Astrocyte (in vitro differentiated cells and primary cell): ENCODE data around the gene CRBN. TPM values are rescaled to one million over a fixed set of nuclear protein-coding genes. Genes with fewer than 3 reads are reported as not detected.

Experiments
- DNase-seq: peaks from one replicate; pipeline ENCODE4 v3.0.0-alpha.2; 2010; ENCODE audit warnings: low read depth
- FAIRE-seq: peaks from 2 replicates; lab custom pipeline; 2011; peaks lifted over from hg19 to GRCh38; lab: Jason Lieb, UNC
- H2AFZ ChIP-seq: 2 replicates; pipeline ENCODE4 v1.6.0; 2012; ENCODE audit warnings: low read depth, low read length, inconsistent platforms
- H3K27ac ChIP-seq: 2 replicates; pipeline ENCODE4 v1.5.1; 2011; ENCODE audit warnings: low read depth, low read length, inconsistent platforms
- H3K27me3 ChIP-seq: 2 replicates; pipeline ENCODE4 v1.6.0; 2011; ENCODE audit warnings: low read length, inconsistent platforms; ENCODE audit not compliant: insufficient read depth
- H3K36me3 ChIP-seq: 2 replicates; pipeline ENCODE4 v1.5.1; 2011; ENCODE audit warnings: low read length, inconsistent platforms; ENCODE audit not compliant: insufficient read depth
- H3K4me1 ChIP-seq: 2 replicates; pipeline ENCODE4 v1.5.1; 2011; ENCODE audit warnings: low read length, inconsistent platforms; ENCODE audit not compliant: insufficient read depth
- H3K4me2 ChIP-seq: 2 replicates; pipeline ENCODE4 v1.6.0; 2012; ENCODE audit warnings: low read length, inconsistent platforms
- H3K4me3 ChIP-seq: 2 replicates; pipeline ENCODE4 v1.5.1; 2011; ENCODE audit warnings: low read depth, mild to moderate bottlenecking, low read length, inconsistent platforms; ENCODE audit not compliant: insufficient read depth
- H3K79me2 ChIP-seq: 2 replicates; pipeline ENCODE4 v1.6.0; 2012; ENCODE audit warnings: mild to moderate bottlenecking, low read length, inconsistent platforms; ENCODE audit not compliant: insufficient read depth
- H3K9ac ChIP-seq: 2 replicates; pipeline ENCODE4 v1.6.0; 2012; ENCODE audit warnings: mild to moderate bottlenecking, low read length, inconsistent platforms
- H3K9me3 ChIP-seq: 2 replicates; pipeline ENCODE4 v1.5.1; 2012; ENCODE audit warnings: low read depth, mild to moderate bottlenecking, low read length, inconsistent platforms; ENCODE audit not compliant: insufficient read depth
- H4K20me1 ChIP-seq: 2 replicates; pipeline ENCODE4 v1.6.0; 2012; ENCODE audit warnings: low read length, inconsistent platforms; ENCODE audit not compliant: insufficient read depth
- H3K27ac Mint-ChIP-seq: one replicate; pipeline ENCODE4 v1.8.0; 2021; ENCODE audit warnings: mild to moderate bottlenecking, mixed read lengths; ENCODE audit not compliant: unreplicated experiment
- H3K27me3 Mint-ChIP-seq: one replicate; pipeline ENCODE4 v1.8.0; 2021; ENCODE audit warnings: low read depth, mixed read lengths; ENCODE audit not compliant: unreplicated experiment
- H3K36me3 Mint-ChIP-seq: one replicate; pipeline ENCODE4 v1.8.0; 2021; ENCODE audit warnings: low read depth, mixed read lengths; ENCODE audit not compliant: unreplicated experiment
- H3K4me1 Mint-ChIP-seq: one replicate; pipeline ENCODE4 v1.8.0; 2021; ENCODE audit warnings: low read depth, mixed read lengths; ENCODE audit not compliant: unreplicated experiment
- H3K4me3 Mint-ChIP-seq: one replicate; pipeline ENCODE4 v1.8.0; 2021; ENCODE audit warnings: mild to moderate bottlenecking, moderate library complexity, mixed read lengths; ENCODE audit not compliant: unreplicated experiment
- H3K9me3 Mint-ChIP-seq: one replicate; pipeline ENCODE4 v1.8.0; 2021; ENCODE audit warnings: mild to moderate bottlenecking, mixed read lengths; ENCODE audit not compliant: unreplicated experiment
- CTCF ChIP-seq: IDR thresholded peaks from 2 replicates; pipeline ENCODE4 v1.5.1; 2011; ENCODE audit warnings: low read depth, mild to moderate bottlenecking, inconsistent platforms, low read length, moderate library complexity; ENCODE audit not compliant: insufficient read depth
- EZH2 ChIP-seq: IDR thresholded peaks from 2 replicates; pipeline ENCODE4 v1.6.1; 2012; ENCODE audit warnings: mild to moderate bottlenecking, low read length, inconsistent platforms; ENCODE audit not compliant: insufficient read depth
- total RNA-seq: library from RNA; stranded (reverse); gene quantifications from 2 replicates; pipeline ENCODE4 v1.2.1, GENCODE V29; 2021

The CRBN gene
- total RNA-seq, 1 donor from 2014 or later: 26.1 TPM

GRCh38 chr3:3110749-3111361 is 68.6 kb downstream of the CRBN start:
- Mint-ChIP-seq H3K9me3 (no peaks in the 10 kb centered on the region), H3K27me3 (no peaks in the 10 kb centered on the region), H3K4me3 (no peak overlapping the region), H3K27ac (no peak overlapping the region), H3K4me1 (no peaks in the 10 kb centered on the region), H3K36me3 (no peaks in the 10 kb centered on the region)
- no peak overlapping the region for H3K27ac ChIP-seq
- no peaks in the 10 kb centered on the region for H4K20me1 ChIP-seq
- H3K4me3 ChIP-seq: no peak overlapping the region
- no peaks in the 10 kb centered on the region for H3K36me3 ChIP-seq
- no peaks in the 10 kb centered on the region for H3K27me3 ChIP-seq
- no peaks in the 10 kb centered on the region for H3K9me3 ChIP-seq
- H3K79me2 ChIP-seq: no peaks in the 10 kb centered on the region
- DNase-seq: no peak
- FAIRE-seq: no peak
- no peak overlapping the region for H2AFZ ChIP-seq
- TF ChIP-seq EZH2 (no peak), CTCF (no peak)
- no peaks in the 10 kb centered on the region for H3K4me1 ChIP-seq
- H3K9ac ChIP-seq: no peak overlapping the region
- H3K4me2 ChIP-seq: no peak overlapping the region

DNA sequence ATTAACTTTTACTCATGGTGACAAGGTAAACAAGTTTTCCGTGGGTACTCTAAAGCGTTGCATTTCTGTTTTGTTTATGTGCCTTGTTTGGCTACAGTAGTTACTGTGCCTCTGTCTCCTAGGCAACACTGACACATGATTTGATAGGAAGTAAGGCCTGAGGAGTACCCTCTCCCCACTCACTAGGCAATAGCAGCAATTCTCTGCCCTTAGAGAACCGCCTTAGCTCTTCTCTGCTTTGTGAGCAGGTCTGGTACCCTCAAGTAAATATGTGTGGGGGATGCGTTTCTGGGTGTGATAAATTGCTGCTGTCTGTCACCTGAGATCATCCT is 69.2 kb downstream of the CRBN start, which contains the start of gene IL5RA:
IL5RA (minus strand) TSS at position 76 of the 332 bp plus-strand sequence. CDS start 5,390 bp downstream, outside the sequence.
- Histone ChIP-seq H3K79me2 (no peaks in the 10 kb centered on the region), H3K4me2 (no peak within 1 kb of the TSS), H3K9ac (no peak within 1 kb of the TSS), H2AFZ (no peak within 1 kb of the TSS), H3K27ac (no peak within 1 kb of the TSS), H4K20me1 (no peaks in the 10 kb centered on the region), H3K27me3 (no peaks in the 10 kb centered on the region), H3K9me3 (no peaks in the 10 kb centered on the region), H3K36me3 (no peaks in the 10 kb centered on the region), H3K4me3 (no peak within 1 kb of the TSS), H3K4me1 (no peaks in the 10 kb centered on the region)
- H3K27me3 Mint-ChIP-seq: no peaks in the 10 kb centered on the region
- H3K27ac Mint-ChIP-seq: no peak within 1 kb of the TSS
- TF ChIP-seq CTCF: no peak
- H3K9me3 Mint-ChIP-seq: no peaks in the 10 kb centered on the region
- no peak within 1 kb of the TSS for H3K4me3 Mint-ChIP-seq
- no peaks in the 10 kb centered on the region for H3K36me3 Mint-ChIP-seq
- H3K4me1 Mint-ChIP-seq: no peaks in the 10 kb centered on the region
- DNase-seq (no peak), FAIRE-seq (no peak)
